HepG2 (cell line): ENCODE measurements around the gene FGGY. TPM values are rescaled to one million over a fixed set of nuclear protein-coding genes. Genes with fewer than 3 reads are reported as not detected.
A peak's percentile ranks its signal among the peaks of the same experiment; 100 is the strongest.

Experiments used
- ATAC-seq: fragments of 200-7000 bp; cut with Tn5 transposase; 3 replicates; pipeline ENCODE4 v1.9.1; 2020; ENCODE audit warnings: mild to moderate bottlenecking, moderate library complexity
- BruUV-seq: library from RNA; stranded (reverse); fragments of 400-500 nt; replicated peaks from 2 replicates; lab custom pipeline; 2021; lab: Mats Ljungman, UMichigan
- CTCF ChIA-PET: fragments of 300-600 bp; formaldehyde crosslinking; extraction: SDS; loops from one replicate; lab custom pipeline; 2021; ENCODE audit warnings: low total read pairs, inconsistent platforms, low intra/inter-chr PET ratio; lab: Yijun Ruan, JAX
- POLR2A ChIA-PET: fragments of 350-600 bp; sonication (Branson Sonifier 250); formaldehyde crosslinking; loops from one replicate; lab custom pipeline; 2020; ENCODE audit warnings: antibody characterized with exemption, inconsistent platforms; lab: Yijun Ruan, JAX
- DNase-seq: peaks from one replicate; pipeline ENCODE4 v3.0.0-alpha.2; 2015; ENCODE audit warnings: low spot score
- FAIRE-seq: peaks from 3 replicates; lab custom pipeline; 2011; peaks lifted over from hg19 to GRCh38; lab: Jason Lieb, UNC
- H2AFZ ChIP-seq: one replicate; pipeline ENCODE4 v1.6.1; 2011; ENCODE audit warnings: low read length, inconsistent platforms
- H3K27ac ChIP-seq: fragments of 300-600 bp; 3 replicates; pipeline ENCODE4 v1.8.0; 2011; ENCODE audit warnings: mixed run types, mild to moderate bottlenecking, mixed read lengths, low read length, inconsistent platforms; ENCODE audit not compliant: insufficient read depth; ENCODE audit errors: extremely low read length
- H3K27me3 ChIP-seq, 2 experiments: fragments of 200-600 bp in 1 of 2; 2 replicates in 1 of 2; 3 replicates in 1 of 2; pipeline versions ENCODE4 v1.6.0 to v1.8.0; 2011; ENCODE audit warnings: low read length in 2 of 2, mild to moderate bottlenecking in 2 of 2, moderate library complexity in 2 of 2, inconsistent platforms in 1 of 2; ENCODE audit not compliant: insufficient read depth in 2 of 2, control insufficient read depth in 1 of 2
- H3K36me3 ChIP-seq, 2 experiments: fragments of 200-600 bp in 1 of 2; replicated peaks in 1 of 2; 2 replicates in 1 of 2; 3 replicates in 1 of 2; pipeline versions ENCODE4 v1.5.1 to v1.8.0; 2011; ENCODE audit warnings: low read length in 2 of 2, inconsistent platforms in 1 of 2; ENCODE audit not compliant: insufficient read depth in 2 of 2, control insufficient read depth in 1 of 2
- H3K4me1 ChIP-seq: 2 replicates; pipeline ENCODE4 v1.5.1; 2012; ENCODE audit warnings: low read length, inconsistent platforms; ENCODE audit not compliant: insufficient read depth
- H3K4me2 ChIP-seq: 2 replicates; pipeline ENCODE4 v1.6.0; 2011; ENCODE audit warnings: low read depth, low read length, inconsistent platforms
- H3K4me3 ChIP-seq, 3 experiments: fragments of 200-600 bp in 1 of 3; sonication (generic), shearing (Covaris generic) in 1 of 3; replicated peaks in 1 of 3; 2 replicates each; pipeline ENCODE4 v1.5.1; 2011 to 2016; ENCODE audit warnings: low read length in 3 of 3, inconsistent platforms in 2 of 3, low read depth in 2 of 3, mild to moderate bottlenecking in 2 of 3, control low read depth in 1 of 3, mixed read lengths in 1 of 3; ENCODE audit not compliant: insufficient read depth in 1 of 3
- H3K79me2 ChIP-seq: one replicate; pipeline ENCODE4 v1.6.1; 2011; ENCODE audit warnings: low read length, inconsistent platforms; ENCODE audit not compliant: insufficient read depth
- H3K9ac ChIP-seq: 2 replicates; pipeline ENCODE4 v1.6.0; 2011; ENCODE audit warnings: mild to moderate bottlenecking, low read depth, low read length, inconsistent platforms; ENCODE audit not compliant: insufficient read depth
- H3K9me3 ChIP-seq: 2 replicates; pipeline ENCODE4 v1.5.1; 2012; ENCODE audit warnings: mild to moderate bottlenecking, low read length
- H4K20me1 ChIP-seq: 2 replicates; pipeline ENCODE4 v1.6.0; 2011; ENCODE audit warnings: inconsistent platforms, mild to moderate bottlenecking, low read length, moderate library complexity; ENCODE audit not compliant: insufficient read depth
- HBP1 ChIP-seq: IDR thresholded peaks from 2 replicates; pipeline ENCODE4 v1.6.1; 2016; ENCODE audit warnings: low read depth, control low read depth
- HMG20A ChIP-seq: IDR thresholded peaks from 2 replicates; pipeline ENCODE4 v1.6.1; 2016; ENCODE audit warnings: borderline replicate concordance
- KMT2A ChIP-seq: sonication (generic); formaldehyde crosslinking; IDR thresholded peaks from 2 replicates; pipeline ENCODE4 v1.4.0; 2020; ENCODE audit warnings: missing genetic modification reagents
- MLLT10 ChIP-seq: sonication (generic); formaldehyde crosslinking; IDR thresholded peaks from 2 replicates; pipeline ENCODE4 v1.4.0; 2020; ENCODE audit warnings: missing genetic modification reagents
- PAX8 ChIP-seq: sonication (generic); formaldehyde crosslinking; IDR thresholded peaks from 2 replicates; pipeline ENCODE4 v1.8.0; 2022; ENCODE audit warnings: mild to moderate bottlenecking, missing genetic modification reagents, borderline replicate concordance
- PBX2 ChIP-seq: IDR thresholded peaks from 2 replicates; pipeline ENCODE4 v1.6.1; 2016; ENCODE audit warnings: control low read depth
- SRY ChIP-seq: sonication (generic); formaldehyde crosslinking; IDR thresholded peaks from 2 replicates; pipeline ENCODE4 v1.8.0; 2022; ENCODE audit warnings: mild to moderate bottlenecking, missing genetic modification reagents
- TRAFD1 ChIP-seq: sonication (generic); formaldehyde crosslinking; IDR thresholded peaks from 2 replicates; pipeline ENCODE4 v1.5.1; 2020; ENCODE audit warnings: missing genetic modification reagents, mild to moderate bottlenecking, borderline replicate concordance
- WIZ ChIP-seq: sonication (generic); formaldehyde crosslinking; IDR thresholded peaks from 2 replicates; pipeline ENCODE4 v1.5.1; 2020; ENCODE audit warnings: mild to moderate bottlenecking, missing genetic modification reagents
- ZNF318 ChIP-seq: sonication (generic); formaldehyde crosslinking; IDR thresholded peaks from 2 replicates; pipeline ENCODE4 v1.4.0; 2020; ENCODE audit warnings: mild to moderate bottlenecking, missing genetic modification reagents
- ZNF337 ChIP-seq: sonication (generic); formaldehyde crosslinking; IDR thresholded peaks from 2 replicates; pipeline ENCODE4 v1.5.1; 2020; ENCODE audit warnings: missing genetic modification reagents, low read depth, mild to moderate bottlenecking, borderline replicate concordance
- WGBS: methylation state at CpG from one replicate; pipeline ENCODE4 v1.1.6; 2017; ENCODE audit warnings: low lambda C conversion rate; 5-methylcytosine and 5-hydroxymethylcytosine counted together
- in situ Hi-C: cut with HindIII; loops from 2 replicates; pipeline ENCODE4 v1.10.0; 2017; ENCODE audit warnings: low pct_unique_long_range_greater_than_20kb; ENCODE audit not compliant: extremely low pct_ligation_motif_present
- intact Hi-C: fragments of 100-400 bp; cut with micrococcal nuclease; formaldehyde crosslinking; loops from one replicate; pipeline ENCODE4 v1.10.0; 2022; ENCODE audit not compliant: unreplicated experiment
- polyA plus RNA-seq, 8 experiments: library from polyadenylated mRNA; depleted of rRNA in 3 of 8; stranded (reverse) in 7 of 8; unstranded in 1 of 8; fragments of >200 nt; fragmentation: Illumina TruSeq in 4 of 8; extraction: Trizol in 4 of 8; gene quantifications; 2 replicates each; pipeline versions ENCODE4 v1.2.1 to v1.2.3, GENCODE V29; 2011 to 2016; ENCODE audit warnings: low read depth in 4 of 8, missing spikeins in 1 of 8, mixed read lengths in 1 of 8; ENCODE audit not compliant: insufficient read depth in 1 of 8
- total RNA-seq, 5 experiments: library from RNA; depleted of rRNA; stranded (reverse); fragments of >200 nt; fragmentation: Illumina TruSeq; extraction: Trizol; gene quantifications; 2 replicates each; pipeline ENCODE4 v1.2.3, GENCODE V29; 2016; ENCODE audit warnings: low read depth in 1 of 5

FGGY gene
- total and polyA plus RNA-seq, 2 of the 13 experiments (the other 11 are each of a cell fraction or from before 2014, with no cell fraction given) = 15.7 to 27.5 TPM

GRCh38 chr1:59497616-59498015, 200.7 kb downstream of the FGGY start (continued):
- no peak for TF ChIP-seq ZNF318
- no peak for TF ChIP-seq WIZ (CRISPR knock-in tag)
- no peak for TF ChIP-seq PAX8
- no peak for TF ChIP-seq MLLT10 (CRISPR knock-in tag)

- intact Hi-C loops = no loop called here
- Histone ChIP-seq H3K9me3 (no peaks in the 10 kb centered on the region; the same call in 1 of the 2 replicates), H3K4me1 (peaks cover 35% of the 10 kb centered on the region), H3K4me3 (no peak overlapping the region), H3K27ac (peak overlapping the region; percentile 65), H4K20me1 (no peaks in the 10 kb centered on the region), H3K27me3 (no peaks in the 10 kb centered on the region), H3K4me2 (no peak overlapping the region), H2AFZ (no peak overlapping the region), H3K36me3 (no peaks in the 10 kb centered on the region), H3K79me2 (no peaks in the 10 kb centered on the region), H3K9ac (no peak overlapping the region)
- DNase-seq (peak; percentile 31), FAIRE-seq (no peak), ATAC-seq (no peak)
- BruUV-seq = no TSS peak
- CTCF ChIA-PET = no interaction called here
- POLR2A ChIA-PET = no interaction called here
- WGBS = 74% methylated on average over 4 of the region's 4 CpGs
- in situ Hi-C loops = no loop called here
- TF ChIP-seq SRY (no peak), HMG20A (no peak), TRAFD1 (no peak), HBP1 (CRISPR knock-in tag) (no peak), ZNF337 (CRISPR knock-in tag) (no peak), PBX2 (CRISPR knock-in tag) (no peak), KMT2A (no peak)
Measured at GRCh38 chr1:59498640-59499039, 201.7 kb downstream of the FGGY start.
